Fibroblast of skin of scalp (primary cell): ENCODE data around the gene CHST15.
A peak's percentile ranks its signal among the peaks of the same experiment; 100 is the strongest.
"Not testable (repeated sequence)": the region's sequence is repeated elsewhere in the genome, so short reads cannot be mapped to it uniquely, and the experiment has no call there.

Experiments used
- DNase-seq: peaks from one replicate; pipeline ENCODE4 v3.0.0-alpha.2; 2013

Gene CHST15

GRCh38 chr10:124043310-124044142 is 49.9 kb downstream of the CHST15 start:
- DNase-seq: no peak

- no peak for DNase-seq
These were observed 50.6 kb downstream of the CHST15 start for GRCh38 chr10:124042656-124043309.

GRCh38 chr10:124041675-124042445 is 51.5 kb downstream of the CHST15 start:
- no peak for DNase-seq

- no peak for DNase-seq
These were observed 52.8 kb downstream of the CHST15 start for GRCh38 chr10:124040451-124041188.

GRCh38 chr10:124039483-124040013 is 53.9 kb downstream of the CHST15 start:
- no peak for DNase-seq

GRCh38 chr10:124037784-124038183 is 55.6 kb downstream of the CHST15 start:
- no peak for DNase-seq

GRCh38 chr10:124037286-124037685 is 56.1 kb downstream of the CHST15 start:
- DNase-seq: no peak

- no peak for DNase-seq
These were observed 56.7 kb downstream of the CHST15 start for GRCh38 chr10:124036746-124037145.

GRCh38 chr10:124035928-124036558 is 57.4 kb downstream of the CHST15 start:
- DNase-seq: no peak

GRCh38 chr10:124035306-124035927 is 58.0 kb downstream of the CHST15 start:
- DNase-seq: no peak

GRCh38 chr10:124034576-124035305 is 58.7 kb downstream of the CHST15 start:
- not testable (repeated sequence) for DNase-seq

GRCh38 chr10:124033887-124034218 is 59.5 kb downstream of the CHST15 start:
- DNase-seq: no peak

GRCh38 chr10:124032971-124033886 is 60.2 kb downstream of the CHST15 start:
- DNase-seq: peak; percentile 50

GRCh38 chr10:124032087-124032935 is 61.1 kb downstream of the CHST15 start:
- no peak for DNase-seq

GRCh38 chr10:124030492-124031110 is 62.8 kb downstream of the CHST15 start:
- DNase-seq: no peak

GRCh38 chr10:124030061-124030460 is 63.3 kb downstream of the CHST15 start:
- no peak for DNase-seq

- no peak for DNase-seq
These were observed 63.8 kb downstream of the CHST15 start for GRCh38 chr10:124029559-124029958.
